Lower leg skin (tissue), 4 donors: Measurements from ENCODE around the gene CREB3. TPM values are rescaled to one million over a fixed set of nuclear protein-coding genes. Genes with fewer than 3 reads are reported as not detected.

Experiments used
- DNase-seq, 2 donors: peaks; one replicate each; pipeline ENCODE4 v3.0.0-alpha.2; 2019; ENCODE audit warnings: low spot score in 2 of 2
- H3K4me3 ChIP-seq: fragments of 200-600 bp; sonication (generic); 2 replicates; pipeline ENCODE4 v1.5.1; 2017; ENCODE audit warnings: mild to moderate bottlenecking, low read depth; ENCODE audit not compliant: poor library complexity, severe bottlenecking
- CTCF ChIP-seq, 3 donors: fragments of 450-650 bp; IDR thresholded peaks; one replicate each; pipeline ENCODE4 v1.5.1; 2016; ENCODE audit warnings: antibody characterized with exemption in 3 of 3, mild to moderate bottlenecking in 3 of 3, moderate library complexity in 2 of 3
- POLR2A ChIP-seq, 2 donors: fragments of 450-650 bp; IDR thresholded peaks; one replicate each; pipeline ENCODE4 v1.6.1; 2016 to 2017; ENCODE audit warnings: antibody characterized with exemption in 2 of 2, mild to moderate bottlenecking in 1 of 2, moderate library complexity in 1 of 2
- WGBS, 2 donors: methylation state at CpG; one replicate each; pipeline ENCODE4 v1.1.5; 2018; 5-methylcytosine and 5-hydroxymethylcytosine counted together
- intact Hi-C: fragments of 100-400 bp; cut with DNase I; formaldehyde crosslinking; loops from one replicate; pipeline ENCODE4 v1.15.0; 2023; ENCODE audit warnings: low total_unique reads
- microRNA-seq, 2 donors: library from miRNA; unstranded; fragments of <30 nt; microRNA quantifications; one replicate each; pipeline ENCODE4, GENCODE V29; 2016; ENCODE audit warnings: borderline replicate concordance in 2 of 2, borderline number of aligned reads in 1 of 2
- total RNA-seq, 4 donors: library from RNA; depleted of rRNA; stranded (reverse); fragments of >200 nt; gene quantifications; one replicate each; pipeline ENCODE4 v1.1.0, GENCODE V29; 2016

Gene CREB3
- total RNA-seq, 4 donors from 2014 or later, result 18.2 to 26.6 (median 20.5) TPM

- no peak overlapping the region for H3K4me3 ChIP-seq
- intact Hi-C loops, result no loop called here
- DNase-seq, result no peak
- TF ChIP-seq CTCF (IDR thresholded peaks at IDR 0.05) (no peak), POLR2A (IDR thresholded peaks at IDR 0.05) (no peak)
- 87 to 93% methylated on average over 4 of the region's 4 CpGs for WGBS, 2 donors
Observed at GRCh38 chr9:35776018-35776417, 43.6 kb downstream of the CREB3 start.

GRCh38 chr9:35778496-35778895 is 46.0 kb downstream of the CREB3 start:
- TF ChIP-seq POLR2A (IDR thresholded peaks at IDR 0.05) (no peak), CTCF (IDR thresholded peaks at IDR 0.05) (no peak)
- 90 to 94% methylated on average over 3 of the region's 3 CpGs for WGBS, 2 donors
- no peak for DNase-seq
- intact Hi-C loops, result no loop called here
- H3K4me3 ChIP-seq, result no peak overlapping the region

- 67 to 85% methylated on average over 2 of the region's 2 CpGs for WGBS, 2 donors
- TF ChIP-seq CTCF (IDR thresholded peaks at IDR 0.05), result no peak
- no peak for TF ChIP-seq POLR2A (IDR thresholded peaks at IDR 0.05)
- intact Hi-C loops, result no loop called here
- no peak overlapping the region for H3K4me3 ChIP-seq
- DNase-seq, result no peak
Observed at GRCh38 chr9:35781066-35781465, 48.6 kb downstream of the CREB3 start.

GRCh38 chr9:35783418-35783817 is 51.0 kb downstream of the CREB3 start:
- TF ChIP-seq POLR2A (IDR thresholded peaks at IDR 0.05) (no peak), CTCF (IDR thresholded peaks at IDR 0.05) (no peak)
- intact Hi-C loops, result no loop called here
- DNase-seq, result no peak
- no peak overlapping the region for H3K4me3 ChIP-seq

Small RNA genes lying within 50 kb of the gene (microRNA-seq; reads per million reads assigned to microRNA genes)
- gene MIR6852 (0 to 0.68 reads per million in 2 donors), gene MIR6853 (0 reads per million in 2 donors)

Other genes with a start within 250 kb of the CREB3 start
- gene RUSC2, start 242.6 kb upstream of the CREB3 start, total RNA-seq, result 10 to 100 TPM; 18.5 to 32.0 (median 30.1) TPM
- gene TESK1, start 127.4 kb upstream of the CREB3 start, total RNA-seq, result 10 to 100 TPM; 20.8 to 43.5 (median 33.0) TPM
- 1 to 10 TPM; 1.2 to 5.6 (median 2.0) TPM for gene CD72, start 114.3 kb upstream of the CREB3 start, total RNA-seq
- gene SIT1, start 81.7 kb upstream of the CREB3 start, total RNA-seq, result not detected
- over 10,000 TPM in 1 of 4 donors, 1,000 to 10,000 TPM in 3; 1,358 to 15,269 (median 4,926) TPM for gene RMRP, start 74.6 kb upstream of the CREB3 start, total RNA-seq
- 10 to 100 TPM; 15.1 to 30.5 (median 21.2) TPM for gene CCDC107, start 74.4 kb upstream of the CREB3 start, total RNA-seq
- 1 to 10 TPM in 2 of 4 donors, under 1 TPM in 2; 0.32 to 7.6 (median 0.86) TPM for gene ARHGEF39, start 67.5 kb upstream of the CREB3 start, total RNA-seq
- 10 to 100 TPM in 1 of 4 donors, 1 to 10 TPM in 2, under 1 TPM in 1; 0.25 to 22.2 (median 4.2) TPM for gene CA9, start 58.7 kb upstream of the CREB3 start, total RNA-seq
- 100 to 1,000 TPM in 1 of 4 donors, 10 to 100 TPM in 3; 36.3 to 190 (median 68.6) TPM for gene TPM2, start 42.7 kb upstream of the CREB3 start, total RNA-seq
- gene TLN1, start 471 bp upstream of the CREB3 start, total RNA-seq, result 100 to 1,000 TPM; 101 to 176 (median 155) TPM
- 10 to 100 TPM; 53.7 to 83.3 (median 65.0) TPM for gene GBA2, start 16.6 kb downstream of the CREB3 start, total RNA-seq
- gene RGP1, start 16.6 kb downstream of the CREB3 start, total RNA-seq, result 10 to 100 TPM; 17.1 to 26.4 (median 22.1) TPM
- gene MSMP, start 21.6 kb downstream of the CREB3 start, total RNA-seq, result 1 to 10 TPM in 1 of 4 donors, under 1 TPM in 1, not detected in 2; 0.55 to 2.8 TPM
- gene NPR2, start 58.9 kb downstream of the CREB3 start, total RNA-seq, result 10 to 100 TPM; 12.2 to 20.4 (median 18.8) TPM
- under 1 TPM in 2 of 4 donors, not detected in 2; 0.29 to 0.42 TPM for gene SPAG8, start 79.6 kb downstream of the CREB3 start, total RNA-seq
- gene HINT2, start 82.4 kb downstream of the CREB3 start, total RNA-seq, result 10 to 100 TPM; 17.8 to 27.9 (median 19.9) TPM
- not detected for gene FAM221B, start 96.1 kb downstream of the CREB3 start, total RNA-seq
- gene TMEM8B, start 96.6 kb downstream of the CREB3 start, total RNA-seq, result 1 to 10 TPM; 2.2 to 8.4 (median 5.4) TPM
- gene OR13J1, start 137.7 kb downstream of the CREB3 start, total RNA-seq, result not detected
- gene HRCT1, start 173.5 kb downstream of the CREB3 start, total RNA-seq, result 1 to 10 TPM; 1.1 to 5.7 (median 3.9) TPM
- gene SPAAR, start 176.8 kb downstream of the CREB3 start, total RNA-seq, result 1 to 10 TPM in 2 of 4 donors, under 1 TPM in 2; 0.66 to 1.5 (median 0.95) TPM
- gene OR2S2, start 225.5 kb downstream of the CREB3 start, total RNA-seq, result not detected